Nasal cavity respiratory epithelium epithelial cell of viscerocranial mucosa (primary cell): Measurements from ENCODE around the gene BUD23. TPM values are rescaled to one million over a fixed set of nuclear protein-coding genes. Genes with fewer than 3 reads are reported as not detected.

Experiments used
- total RNA-seq: library from RNA; depleted of rRNA; stranded (reverse); fragments of >200 nt; gene quantifications from 2 replicates; pipeline ENCODE4 v1.2.3, GENCODE V29; 2014

Gene BUD23, protein sequence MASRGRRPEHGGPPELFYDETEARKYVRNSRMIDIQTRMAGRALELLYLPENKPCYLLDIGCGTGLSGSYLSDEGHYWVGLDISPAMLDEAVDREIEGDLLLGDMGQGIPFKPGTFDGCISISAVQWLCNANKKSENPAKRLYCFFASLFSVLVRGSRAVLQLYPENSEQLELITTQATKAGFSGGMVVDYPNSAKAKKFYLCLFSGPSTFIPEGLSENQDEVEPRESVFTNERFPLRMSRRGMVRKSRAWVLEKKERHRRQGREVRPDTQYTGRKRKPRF
- 43.3 and 81.0 TPM in 2 replicates for total RNA-seq

GRCh38 chr7:73683056-73683787 is at the start of gene BUD23, which contains the start of gene DNAJC30:
Gene BUD23 (plus strand): TSS chr7:73683597. CDS start chr7:73683626, 29 bp downstream.
Gene DNAJC30 (minus strand): TSS chr7:73683453. CDS start chr7:73683423, 30 bp downstream.

GRCh38 chr7:73667344-73668102 is 15.9 kb upstream of the BUD23 start, which contains the start of gene VPS37D:
Gene VPS37D (plus strand): TSS chr7:73667831. CDS start chr7:73667959, 128 bp downstream.

DNA sequence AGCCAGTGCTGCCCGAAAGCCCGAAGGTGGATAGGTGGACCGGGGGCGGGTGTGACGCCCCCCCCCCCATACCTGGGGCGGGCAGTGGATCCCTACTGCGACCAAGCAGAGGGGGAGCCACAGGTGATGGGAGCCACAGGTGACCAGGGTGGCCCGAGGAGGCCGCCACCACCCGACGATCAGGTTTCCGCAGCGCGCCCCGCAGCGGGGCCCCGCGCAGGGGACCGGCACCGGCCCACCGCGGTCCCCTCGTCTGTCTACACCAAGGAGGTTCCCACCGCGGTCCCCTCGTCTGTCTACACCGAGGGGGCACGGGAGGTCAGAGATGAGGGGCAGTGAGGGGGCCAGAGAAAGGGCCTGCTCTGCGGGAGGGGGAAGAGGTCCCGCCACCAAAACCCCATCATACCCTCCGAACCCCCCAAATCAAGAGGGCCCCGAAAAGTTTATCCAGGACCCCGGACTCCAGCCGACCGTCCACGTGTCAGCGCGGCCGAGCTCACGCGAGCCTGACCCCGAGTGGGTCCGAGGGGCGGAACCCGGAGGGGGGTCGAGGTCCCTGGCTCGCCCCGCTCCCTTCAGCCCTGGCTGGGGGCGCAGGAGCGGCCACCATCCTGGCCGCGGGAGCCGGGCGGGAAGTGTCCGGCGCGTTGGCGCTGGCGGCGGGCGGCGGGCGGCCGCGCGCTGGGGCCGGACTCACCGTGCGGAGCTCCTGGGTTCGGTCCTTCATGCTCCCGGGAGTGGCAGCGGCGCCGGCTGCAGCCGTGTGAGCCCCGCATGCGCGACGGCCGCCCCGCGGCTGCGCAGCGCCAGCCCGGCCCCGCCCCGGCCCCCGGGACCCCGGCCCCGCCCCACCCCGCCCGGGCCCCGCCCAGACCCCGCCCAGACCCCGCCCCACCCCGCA is 35.8 kb downstream of the BUD23 start, which contains the start of gene STX1A:
TSS of gene STX1A (minus strand) at position 765 of the 901 bp plus-strand sequence. CDS start at position 727, 38 bp downstream.

DNA sequence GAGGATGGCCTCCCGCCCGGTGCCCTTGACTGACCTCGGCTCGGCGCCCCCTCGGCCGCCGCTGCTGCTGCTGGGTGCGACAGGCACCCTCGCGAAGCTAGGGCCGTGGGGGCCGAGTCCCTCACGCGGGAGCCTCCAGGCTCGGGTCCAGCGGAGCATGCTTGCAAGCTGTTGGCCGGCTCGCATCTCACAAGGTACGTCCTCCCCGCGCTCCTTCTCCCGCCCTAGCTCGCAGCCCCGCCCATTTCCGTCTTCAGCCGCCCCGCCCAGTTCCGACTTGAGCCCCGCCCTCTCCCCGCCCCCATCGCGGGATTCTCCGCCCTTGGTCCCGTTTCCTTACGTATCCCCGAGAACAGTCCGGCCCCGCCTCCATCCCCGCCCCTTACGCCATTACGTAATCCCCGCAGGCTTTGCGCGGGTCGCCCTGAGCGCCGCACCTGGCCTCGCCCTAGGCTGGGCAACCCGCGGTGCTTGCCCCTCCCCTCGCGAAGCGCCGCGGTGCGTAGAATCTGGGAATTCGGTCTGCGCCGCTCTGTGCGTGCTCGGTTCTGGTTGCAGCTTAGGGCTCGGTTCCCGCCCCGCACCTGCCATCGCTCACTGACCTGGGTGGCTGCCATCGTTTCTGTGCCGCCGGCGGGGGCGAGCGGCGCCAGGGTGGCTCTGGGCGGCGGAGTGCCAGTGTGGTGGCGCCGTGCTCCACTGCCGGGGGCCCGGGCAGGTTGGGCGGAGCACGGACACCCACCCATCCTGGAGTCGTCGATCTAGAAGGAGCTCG is 55.4 kb downstream of the BUD23 start, which contains the start of gene ABHD11:
TSS of gene ABHD11 (minus strand) at position 191 of the 775 bp plus-strand sequence. CDS start at position 159, 32 bp downstream.

Other genes with a start within 250 kb of the BUD23 start
- gene FZD9, start 249.8 kb upstream of the BUD23 start, total RNA-seq = 0.68 and 1.1 TPM in 2 replicates
- gene BAZ1B, start 161.3 kb upstream of the BUD23 start, total RNA-seq = 72.1 and 93.0 TPM in 2 replicates
- gene BCL7B, start 125.9 kb upstream of the BUD23 start, total RNA-seq = 20.6 and 26.0 TPM in 2 replicates
- 80.7 and 93.0 TPM in 2 replicates for gene TBL2, start 105.0 kb upstream of the BUD23 start, total RNA-seq
- gene MLXIPL, start 59.1 kb upstream of the BUD23 start, total RNA-seq = 0.14 and 0.34 TPM in 2 replicates
- gene VPS37D, start 15.8 kb upstream of the BUD23 start, total RNA-seq = 1.0 and 1.3 TPM in 2 replicates
- gene DNAJC30, start 144 bp upstream of the BUD23 start, total RNA-seq = 1.0 and 1.6 TPM in 2 replicates
- 8.2 and 18.2 TPM in 2 replicates for gene STX1A, start 36.1 kb downstream of the BUD23 start, total RNA-seq
- 5.1 and 9.8 TPM in 2 replicates for gene ABHD11, start 55.2 kb downstream of the BUD23 start, total RNA-seq
- not detected in 2 replicates for gene CLDN3, start 86.7 kb downstream of the BUD23 start, total RNA-seq
- gene CLDN4, start 147.4 kb downstream of the BUD23 start, total RNA-seq = 44.1 and 64.8 TPM in 2 replicates
- gene METTL27, start 158.9 kb downstream of the BUD23 start, total RNA-seq = 3.1 and 4.4 TPM in 2 replicates
- gene TMEM270, start 177.6 kb downstream of the BUD23 start, total RNA-seq = not detected in 2 replicates